Naive thymus-derived CD4-positive, alpha-beta T cell (primary cell): ENCODE data around the gene CHD3. TPM values are rescaled to one million over a fixed set of nuclear protein-coding genes. Genes with fewer than 3 reads are reported as not detected.

Experiments
- ATAC-seq: fragments of 150-1000 bp; cut with Tn5 transposase; 2 replicates; pipeline ENCODE4 v1.10.0; 2021; ENCODE audit warnings: mild to moderate bottlenecking, moderate library complexity
- CTCF ChIA-PET: fragments of 350-600 bp; sonication (Branson Sonifier 250); formaldehyde crosslinking; loops from one replicate; lab custom pipeline; 2021; ENCODE audit warnings: antibody characterized with exemption; lab: Charles Lee
- POLR2A ChIA-PET: fragments of 350-600 bp; sonication (Branson Sonifier 250); formaldehyde crosslinking; loops from one replicate; lab custom pipeline; 2021; ENCODE audit warnings: antibody characterized with exemption, inconsistent platforms; lab: Charles Lee
- DNase-seq, 9 donors: peaks; one replicate each; pipeline versions ENCODE4 v3.0.0 to v3.0.0-alpha.2; 2020 to 2022; ENCODE audit warnings: mixed read lengths in 1 of 9
- H3K27ac ChIP-seq: one replicate; pipeline ENCODE4 v1.7.0; 2013; ENCODE audit warnings: mild to moderate bottlenecking, low read depth, low read length, moderate library complexity
- H3K27me3 ChIP-seq, 2 donors: one replicate each; pipeline ENCODE4 v1.7.0; 2013; ENCODE audit warnings: low read length in 2 of 2, mild to moderate bottlenecking in 2 of 2, moderate library complexity in 2 of 2; ENCODE audit not compliant: control insufficient read depth in 2 of 2, insufficient read depth in 2 of 2
- H3K36me3 ChIP-seq, 3 experiments: 1 replicate in 2 of 3; 2 replicates in 1 of 3; pipeline ENCODE4 v1.7.0; 2013; ENCODE audit warnings: low read length in 3 of 3, mild to moderate bottlenecking in 3 of 3, moderate library complexity in 1 of 3; ENCODE audit not compliant: insufficient read depth in 3 of 3, control insufficient read depth in 2 of 3
- H3K4me1 ChIP-seq, 2 donors: one replicate each; pipeline ENCODE4 v1.7.0; 2013; ENCODE audit warnings: low read length in 2 of 2, mild to moderate bottlenecking in 2 of 2, moderate library complexity in 1 of 2; ENCODE audit not compliant: control insufficient read depth in 2 of 2, insufficient read depth in 2 of 2
- H3K4me3 ChIP-seq: 2 replicates; pipeline ENCODE4 v1.7.0; 2013; ENCODE audit warnings: mild to moderate bottlenecking, low read length
- H3K9me3 ChIP-seq, 3 experiments: 1 replicate in 2 of 3; 2 replicates in 1 of 3; pipeline ENCODE4 v1.7.0; 2013; ENCODE audit warnings: low read length in 3 of 3; ENCODE audit not compliant: control insufficient read depth in 2 of 3
- H3K27ac Mint-ChIP-seq, 9 donors: one replicate each; pipeline ENCODE4 v1.8.0; 2020 to 2022; ENCODE audit warnings: mixed read lengths in 9 of 9, mild to moderate bottlenecking in 8 of 9, moderate library complexity in 5 of 9, inconsistent platforms in 2 of 9
- H3K27me3 Mint-ChIP-seq, 5 donors: one replicate each; pipeline ENCODE4 v1.8.0; 2021 to 2022; ENCODE audit warnings: mixed read lengths in 5 of 5, mild to moderate bottlenecking in 1 of 5
- H3K36me3 Mint-ChIP-seq, 5 donors: one replicate each; pipeline ENCODE4 v1.8.0; 2020 to 2022; ENCODE audit warnings: mixed read lengths in 5 of 5, mild to moderate bottlenecking in 3 of 5, inconsistent platforms in 1 of 5
- H3K4me1 Mint-ChIP-seq, 7 donors: one replicate each; pipeline ENCODE4 v1.8.0; 2020 to 2022; ENCODE audit warnings: mixed read lengths in 7 of 7, mild to moderate bottlenecking in 3 of 7, inconsistent platforms in 1 of 7
- H3K4me3 Mint-ChIP-seq, 10 donors: one replicate each; pipeline ENCODE4 v1.8.0; 2020 to 2022; ENCODE audit warnings: mild to moderate bottlenecking in 10 of 10, mixed read lengths in 10 of 10, moderate library complexity in 6 of 10, inconsistent platforms in 2 of 10
- H3K9me3 Mint-ChIP-seq, 11 donors: one replicate each; pipeline ENCODE4 v1.8.0; 2020 to 2022; ENCODE audit warnings: mixed read lengths in 11 of 11, mild to moderate bottlenecking in 4 of 11, inconsistent platforms in 1 of 11, moderate library complexity in 1 of 11
- intact Hi-C, 2 donors: fragments of 100-400 bp; cut with micrococcal nuclease; formaldehyde crosslinking; loops; one replicate each; pipeline ENCODE4 v1.15.1; 2023
- polyA plus RNA-seq, 2 donors: library from polyadenylated mRNA; unstranded; fragments of 300-500 nt; fragmentation: Illumina TruSeq; gene quantifications; one replicate each; pipeline ENCODE4 v1.2.3, GENCODE V29; 2021
- total RNA-seq, 6 experiments: library from RNA in 5 of 6; stranded (reverse) in 5 of 6; gene quantifications; 1 replicate in 5 of 6; 2 replicates in 1 of 6; pipeline ENCODE4 v1.2.3 and lab custom pipeline; 2021 to 2026

Gene CHD3
- total and polyA plus RNA-seq, 7 experiments from 2014 or later, result 12.7 to 417 (median 247) TPM

DNA sequence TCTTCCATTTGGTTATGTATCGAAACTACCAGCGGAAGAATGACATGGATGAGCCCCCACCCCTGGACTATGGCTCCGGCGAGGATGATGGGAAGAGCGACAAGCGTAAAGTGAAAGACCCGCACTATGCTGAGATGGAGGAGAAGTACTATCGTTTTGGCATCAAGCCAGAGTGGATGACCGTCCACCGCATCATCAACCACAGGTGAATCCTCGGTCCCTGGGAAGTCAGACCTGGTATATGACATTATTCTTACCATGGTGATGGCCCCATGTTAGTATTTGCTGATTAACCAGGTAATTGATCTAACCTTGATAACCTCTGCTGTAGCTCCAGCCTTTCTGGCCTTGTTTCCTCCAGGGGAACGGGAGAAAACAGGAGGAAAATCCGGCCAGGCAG lies 8.5 kb downstream of the CHD3 start:
- Histone ChIP-seq H3K4me1 (no peaks in the 10 kb centered on the region), H3K27me3 (no peaks in the 10 kb centered on the region), H3K9me3 (no peaks in the 10 kb centered on the region), H3K4me3 (no peak overlapping the region), H3K36me3 (peaks cover 59 to 92% (median 61%) of the 10 kb centered on the region in 3 experiments), H3K27ac (no peak overlapping the region)
- no peak for DNase-seq
- H3K9me3 Mint-ChIP-seq, result no peaks in the 10 kb centered on the region
- CTCF ChIA-PET, result interaction anchor here (0.6 to 3.1 kb wide), 4 partner anchors 31 to 93 kb away, joined by 3 to 10 read pairs (median 4); no protein-coding TSS in a partner anchor
- H3K27me3 Mint-ChIP-seq, result no peaks in the 10 kb centered on the region
- no peak for ATAC-seq
- POLR2A ChIA-PET, result interaction anchor here (0.9 to 1.1 kb wide), 3 partner anchors 11 to 34 kb away, joined by 3 to 4 read pairs (median 4); no protein-coding TSS in a partner anchor
- H3K4me1 Mint-ChIP-seq, result peaks cover 8 to 27% (median 16%) of the 10 kb centered on the region in 7 donors
- intact Hi-C loops, result loop anchor here (1.0 kb wide), 2 partner anchors 34 to 35 kb away; no protein-coding TSS in a partner anchor
- peak overlapping the region in 7 of 9 donors; percentile 0 to 92 (median 77) for H3K27ac Mint-ChIP-seq
- H3K4me3 Mint-ChIP-seq, result no peak overlapping the region
- peaks cover 30 to 76% (median 54%) of the 10 kb centered on the region in 5 donors for H3K36me3 Mint-ChIP-seq

- no peaks in the 10 kb centered on the region for H3K27me3 ChIP-seq
- Mint-ChIP-seq H3K27me3 (no peaks in the 10 kb centered on the region), H3K4me3 (no peak overlapping the region), H3K27ac (peak overlapping the region in 8 of 9 donors; percentile 0 to 92 (median 78)), H3K4me1 (peaks cover 8 to 27% (median 15%) of the 10 kb centered on the region in 7 donors), H3K9me3 (no peaks in the 10 kb centered on the region), H3K36me3 (peaks cover 30 to 80% (median 57%) of the 10 kb centered on the region in 5 donors)
- ChIA-PET POLR2A (interaction anchor here (0.9 to 1.1 kb wide), 3 partner anchors 14 to 34 kb away, joined by 3 to 4 read pairs (median 4); no protein-coding TSS in a partner anchor), CTCF (interaction anchor here (0.7 to 3.1 kb wide), 6 partner anchors 9 to 99 kb away, joined by 3 to 10 read pairs (median 4); partner anchors contain the start of gene CHD3)
- no peak overlapping the region for H3K27ac ChIP-seq
- no peak overlapping the region for H3K4me3 ChIP-seq
- peak in 4 of 9 donors; percentile 33 to 42 (median 36) for DNase-seq
- intact Hi-C loops, result loop anchor here (1.0 to 2.0 kb wide), 3 partner anchors 15 to 35 kb away; no protein-coding TSS in a partner anchor
- peaks cover 59 to 93% (median 62%) of the 10 kb centered on the region in 3 experiments for H3K36me3 ChIP-seq
- H3K9me3 ChIP-seq, result no peaks in the 10 kb centered on the region
- peak; percentile 75 for ATAC-seq
- no peaks in the 10 kb centered on the region for H3K4me1 ChIP-seq
These were observed 9.2 kb downstream of the CHD3 start for GRCh38 chr17:7897773-7898172.

- Mint-ChIP-seq H3K4me3 (no peak overlapping the region), H3K27ac (peak overlapping the region in 8 of 9 donors; percentile 5 to 90 (median 56)), H3K27me3 (no peaks in the 10 kb centered on the region), H3K9me3 (no peaks in the 10 kb centered on the region), H3K36me3 (peaks cover 34 to 80% (median 52%) of the 10 kb centered on the region in 5 donors), H3K4me1 (peaks cover 0 to 10% (median 0%) of the 10 kb centered on the region in 7 donors)
- H3K4me3 ChIP-seq, result no peak overlapping the region
- DNase-seq (no peak), ATAC-seq (no peak)
- no peaks in the 10 kb centered on the region for H3K4me1 ChIP-seq
- H3K36me3 ChIP-seq, result peaks cover 55 to 99% (median 74%) of the 10 kb centered on the region in 3 experiments
- no peak overlapping the region for H3K27ac ChIP-seq
- intact Hi-C loops, result no loop called here
- H3K9me3 ChIP-seq, result no peaks in the 10 kb centered on the region
- H3K27me3 ChIP-seq, result no peaks in the 10 kb centered on the region
- ChIA-PET POLR2A (interaction anchor here (1.0 to 1.2 kb wide), 4 partner anchors 9 to 29 kb away, joined by 3 to 9 read pairs (median 4); partner anchors contain the start of genes CNTROB and RNF227), CTCF (interaction anchor here (0.9 kb wide), 1 partner anchor 47 kb away, joined by 3 read pairs; no protein-coding TSS in a partner anchor)
These were observed 14.8 kb downstream of the CHD3 start for GRCh38 chr17:7903154-7904103.

- peak overlapping the region in 2 of 9 donors; percentile 16 to 32 for H3K27ac Mint-ChIP-seq
- Histone ChIP-seq H3K36me3 (peaks cover 27 to 85% (median 59%) of the 10 kb centered on the region in 3 experiments), H3K9me3 (no peaks in the 10 kb centered on the region), H3K27ac (no peak overlapping the region), H3K27me3 (no peaks in the 10 kb centered on the region), H3K4me1 (peaks cover 0 to 3% of the 10 kb centered on the region in 2 donors), H3K4me3 (no peak overlapping the region)
- ChIA-PET POLR2A (no interaction called here), CTCF (interaction anchor here (0.6 kb wide), 1 partner anchor 86 kb away, joined by 3 read pairs; no protein-coding TSS in a partner anchor)
- no peaks in the 10 kb centered on the region for H3K27me3 Mint-ChIP-seq
- H3K9me3 Mint-ChIP-seq, result peaks cover 0 to 2% (median 0%) of the 10 kb centered on the region in 11 donors
- ATAC-seq, result no peak
- peaks cover 29 to 53% (median 38%) of the 10 kb centered on the region in 5 donors for H3K36me3 Mint-ChIP-seq
- no peak for DNase-seq
- peaks cover 9 to 22% (median 16%) of the 10 kb centered on the region in 7 donors for H3K4me1 Mint-ChIP-seq
- intact Hi-C loops, result no loop called here
- H3K4me3 Mint-ChIP-seq, result no peak overlapping the region
These were observed 20.5 kb downstream of the CHD3 start for GRCh38 chr17:7909089-7909488.

DNA sequence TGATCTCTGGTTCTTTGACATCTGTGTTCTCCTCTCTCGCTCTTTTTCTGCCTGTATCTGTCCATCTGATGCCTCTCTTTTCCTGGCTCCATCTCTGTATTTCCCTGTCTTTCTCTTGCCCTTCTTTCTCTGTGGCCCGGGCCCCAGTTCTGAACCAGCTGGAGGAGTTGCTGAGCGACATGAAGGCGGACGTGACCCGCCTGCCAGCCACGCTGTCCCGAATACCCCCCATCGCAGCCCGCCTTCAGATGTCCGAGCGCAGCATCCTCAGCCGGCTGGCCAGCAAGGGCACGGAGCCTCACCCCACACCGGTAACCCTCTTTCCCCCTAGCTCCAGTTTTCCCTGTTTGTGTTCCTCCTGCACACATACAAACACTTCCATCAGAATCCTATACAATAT lies 21.7 kb downstream of the CHD3 start:
- intact Hi-C loops, result loop anchor here in 1 of 2 donors (5.0 kb wide), 1 partner anchor 147 kb away; no protein-coding TSS in a partner anchor
- DNase-seq (no peak), ATAC-seq (no peak)
- Histone ChIP-seq H3K36me3 (peaks cover 16 to 73% (median 49%) of the 10 kb centered on the region in 3 experiments), H3K4me1 (peaks cover 8 to 9% of the 10 kb centered on the region in 2 donors), H3K9me3 (no peaks in the 10 kb centered on the region), H3K27ac (no peak overlapping the region), H3K4me3 (no peak overlapping the region), H3K27me3 (no peaks in the 10 kb centered on the region)
- Mint-ChIP-seq H3K4me3 (no peak overlapping the region), H3K36me3 (peaks cover 19 to 41% (median 31%) of the 10 kb centered on the region in 5 donors), H3K4me1 (peaks cover 16 to 30% (median 23%) of the 10 kb centered on the region in 7 donors), H3K27ac (peak overlapping the region in 7 of 9 donors; percentile 0 to 84 (median 16)), H3K27me3 (no peaks in the 10 kb centered on the region), H3K9me3 (peaks cover 0 to 2% (median 0%) of the 10 kb centered on the region in 11 donors)
- POLR2A ChIA-PET, result interaction anchor here (0.8 kb wide), 1 partner anchor 131 kb away, joined by 3 read pairs; no protein-coding TSS in a partner anchor
- CTCF ChIA-PET, result interaction anchor here (0.7 kb wide), 1 partner anchor 47 kb away, joined by 3 read pairs; no protein-coding TSS in a partner anchor

GRCh38 chr17:7910711-7911110 lies 22.1 kb downstream of the CHD3 start:
- ATAC-seq (no peak), DNase-seq (no peak)
- Mint-ChIP-seq H3K9me3 (peaks cover 0 to 2% (median 0%) of the 10 kb centered on the region in 11 donors), H3K27me3 (no peaks in the 10 kb centered on the region), H3K4me1 (peaks cover 20 to 32% (median 27%) of the 10 kb centered on the region in 7 donors), H3K27ac (peak overlapping the region in 5 of 9 donors; percentile 0 to 62 (median 26)), H3K4me3 (no peak overlapping the region), H3K36me3 (peaks cover 17 to 37% (median 27%) of the 10 kb centered on the region in 5 donors)
- no peak overlapping the region for H3K27ac ChIP-seq
- H3K27me3 ChIP-seq, result no peaks in the 10 kb centered on the region
- intact Hi-C loops, result loop anchor here in 1 of 2 donors (5.0 kb wide), 1 partner anchor 147 kb away; no protein-coding TSS in a partner anchor
- peaks cover 11% of the 10 kb centered on the region in 2 donors for H3K4me1 ChIP-seq
- H3K9me3 ChIP-seq, result no peaks in the 10 kb centered on the region
- ChIA-PET POLR2A (interaction anchor here (0.8 kb wide), 1 partner anchor 131 kb away, joined by 3 read pairs; no protein-coding TSS in a partner anchor), CTCF (no interaction called here)
- H3K4me3 ChIP-seq, result no peak overlapping the region
- H3K36me3 ChIP-seq, result peaks cover 14 to 69% (median 44%) of the 10 kb centered on the region in 3 experiments
